ENCODE data around the gene ZNF579.

Gene ZNF579

GRCh38 chr19:55611983-55612645 lies 31.5 kb upstream of the ZNF579 start:
- DNase-seq = no peak

DNA sequence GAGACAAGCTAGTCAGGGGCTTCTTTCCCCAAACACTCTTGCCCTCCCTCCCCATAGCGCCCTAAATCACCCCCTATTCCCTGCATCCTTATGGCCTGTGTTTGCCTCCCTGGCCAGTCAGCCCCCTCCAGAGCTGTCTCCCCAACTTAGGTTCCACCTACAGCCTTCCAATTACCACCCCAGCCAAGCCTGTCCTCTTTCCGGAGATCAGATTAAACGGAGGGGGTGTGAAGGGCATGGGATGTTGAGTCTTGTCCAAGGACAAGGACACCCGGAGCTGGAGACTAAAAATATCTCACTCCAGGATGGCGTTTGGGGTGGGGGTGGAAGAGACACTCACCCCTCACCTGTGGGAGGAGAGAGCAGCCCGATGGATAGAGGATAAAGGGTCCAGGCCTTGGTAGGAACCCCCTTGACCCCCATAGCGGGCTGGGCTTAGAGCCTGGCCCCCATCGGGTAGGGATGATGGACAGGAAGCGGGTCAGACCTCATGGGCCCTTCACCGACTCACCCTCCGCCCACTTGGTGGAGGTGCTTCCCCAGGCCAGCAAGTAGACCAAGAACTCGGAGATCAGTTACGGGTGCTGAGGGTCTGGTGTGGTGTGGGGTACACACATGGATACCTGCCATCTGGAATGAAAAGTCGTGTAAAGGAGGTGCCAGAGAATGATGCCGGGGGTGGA lies 30.8 kb upstream of the ZNF579 start:
- no peak for DNase-seq

DNA sequence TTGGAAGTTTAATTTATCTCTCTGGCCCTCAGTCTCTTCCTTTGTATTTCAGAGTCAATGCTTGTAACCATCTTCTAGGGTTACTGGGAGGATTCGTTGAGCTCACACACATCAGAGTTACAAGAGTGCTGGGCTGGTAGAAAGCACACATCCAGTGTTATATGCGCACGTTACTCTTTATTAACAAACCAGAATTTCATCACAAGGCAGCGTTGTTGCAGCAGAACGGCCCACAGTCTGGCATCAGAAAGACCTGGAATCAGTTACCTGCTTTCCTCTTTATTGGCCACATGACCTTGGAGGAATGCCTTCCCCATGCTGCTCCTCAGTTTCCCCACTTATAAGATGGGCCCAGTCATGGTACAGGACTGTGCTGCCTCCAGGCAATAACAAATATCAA lies 28.7 kb upstream of the ZNF579 start:
- no peak for DNase-seq

DNA sequence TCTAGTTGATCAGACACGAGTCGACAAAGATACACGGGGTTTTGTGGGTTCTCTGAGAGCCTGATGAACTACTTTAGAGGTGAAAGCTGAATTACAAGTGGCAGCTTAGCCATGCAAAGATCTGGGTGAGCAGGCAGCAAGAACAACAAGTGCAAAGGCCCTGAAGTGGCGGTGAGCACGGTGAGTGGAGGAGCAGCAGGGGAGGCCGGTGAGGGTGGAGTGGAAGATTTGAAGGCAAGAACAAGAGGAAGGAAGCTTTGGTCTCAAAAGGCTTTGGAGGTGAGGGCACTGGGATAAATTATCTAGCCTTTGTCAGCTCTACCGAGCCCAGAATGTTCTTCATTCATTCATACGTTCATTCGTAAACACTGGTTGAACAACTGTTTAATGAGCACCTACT lies 26.2 kb upstream of the ZNF579 start:
- no peak for DNase-seq

- DNase-seq = no peak
Measured at GRCh38 chr19:55606471-55606787, 25.8 kb upstream of the ZNF579 start.

DNA sequence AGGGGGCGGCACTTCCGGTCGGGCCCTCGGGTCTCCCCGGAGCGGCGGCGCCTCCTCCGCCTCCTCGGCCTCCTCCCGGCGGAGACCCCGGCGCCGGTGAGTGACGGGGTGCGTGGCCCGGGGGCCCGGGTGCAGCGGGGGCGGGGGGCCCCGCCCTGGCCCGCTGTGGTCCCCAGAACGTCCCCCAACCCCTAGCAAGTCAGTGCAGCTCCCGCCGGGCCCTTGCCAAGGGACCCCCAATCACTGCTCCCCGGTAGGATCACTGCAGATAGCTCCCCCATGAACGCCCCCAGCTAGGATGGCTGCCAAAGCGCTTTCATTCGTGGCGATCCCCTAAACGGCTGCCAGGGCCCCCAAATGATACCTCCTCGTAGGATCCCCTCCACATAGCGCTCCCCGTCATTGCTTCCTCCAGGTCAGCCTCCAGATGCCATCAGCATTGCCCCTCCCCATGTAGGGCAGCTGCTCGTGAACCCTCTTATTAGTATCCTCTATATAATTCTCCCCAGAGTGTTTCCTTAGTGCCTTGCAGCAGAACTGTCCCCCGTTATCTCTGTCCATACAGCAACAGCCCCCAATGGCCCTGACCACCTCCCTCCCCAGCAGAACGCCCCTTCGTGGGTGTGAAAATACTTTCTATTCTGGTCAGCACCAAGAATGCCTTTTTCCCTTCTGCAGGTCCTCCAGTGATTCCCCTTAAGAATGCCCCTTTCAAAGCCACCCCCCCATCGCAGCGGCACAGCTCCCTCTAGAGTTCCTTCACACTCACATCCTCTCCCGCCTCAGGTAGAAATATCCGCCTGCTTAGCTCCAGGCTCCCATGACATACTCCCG lies 25.2 kb upstream of the ZNF579 start, which contains the start of gene ZNF865:
Gene ZNF865 (plus strand): TSS at position 11 of the 834 bp plus-strand sequence. CDS start 7,972 bp downstream, outside the sequence.
- DNase-seq = peak; percentile 87

DNA sequence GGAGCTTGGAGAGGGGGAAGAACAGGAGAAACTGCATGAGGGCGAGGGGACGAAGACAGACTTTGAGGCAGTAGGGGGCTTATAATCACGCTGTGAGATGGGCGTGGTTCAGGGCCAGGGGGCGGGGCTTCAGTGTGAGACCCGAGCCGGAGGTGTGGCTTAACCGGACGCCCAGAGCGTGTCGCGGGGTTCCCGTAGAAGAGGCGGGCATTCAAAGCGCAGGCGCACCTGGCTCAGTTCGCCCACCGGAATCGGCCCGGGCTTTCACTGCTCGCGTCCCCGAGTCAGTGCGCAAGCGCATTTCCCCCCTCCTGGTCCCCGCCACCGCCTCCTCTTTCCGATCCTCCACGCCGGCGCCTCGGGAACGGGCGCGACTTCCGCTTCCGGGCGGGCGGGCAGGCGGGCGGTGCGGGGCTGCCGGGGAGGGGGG lies 24.6 kb upstream of the ZNF579 start:
- peak; percentile 94 for DNase-seq

DNA sequence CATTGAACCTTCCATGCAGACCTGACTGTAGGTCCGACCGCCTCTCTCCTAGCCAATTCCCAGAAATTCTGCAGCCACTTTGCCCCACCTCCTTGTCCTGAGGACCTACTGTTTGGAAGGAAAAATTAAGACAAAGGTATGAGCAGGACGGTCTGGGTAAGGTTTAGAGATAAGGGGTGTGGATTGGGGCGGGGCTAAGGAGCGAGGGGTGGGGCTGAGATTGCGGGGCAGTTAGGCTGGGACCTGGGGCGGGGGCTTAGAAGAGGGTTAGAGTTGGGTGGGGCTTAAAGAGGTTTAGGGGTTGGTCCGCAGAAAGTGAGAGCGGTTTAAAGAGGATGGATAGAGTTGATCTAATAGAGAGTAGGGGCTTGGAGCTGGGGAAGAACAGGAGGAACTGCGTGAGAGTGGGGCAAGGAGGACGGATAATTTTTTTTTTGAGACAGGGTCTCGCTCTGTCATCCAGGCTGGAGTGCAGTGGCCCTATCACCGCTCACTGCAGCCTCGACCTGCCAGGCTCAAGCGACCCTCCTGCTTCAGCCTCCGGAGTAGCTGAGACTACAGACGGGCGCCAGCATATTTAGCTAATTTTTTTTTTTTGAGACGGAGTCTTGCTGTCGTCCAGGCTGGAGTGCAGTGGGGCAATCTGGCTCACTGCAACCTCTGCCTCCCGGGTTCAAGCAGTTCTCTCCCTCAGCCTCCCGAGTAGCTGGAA lies 23.1 kb upstream of the ZNF579 start:
- DNase-seq = no peak

DNA sequence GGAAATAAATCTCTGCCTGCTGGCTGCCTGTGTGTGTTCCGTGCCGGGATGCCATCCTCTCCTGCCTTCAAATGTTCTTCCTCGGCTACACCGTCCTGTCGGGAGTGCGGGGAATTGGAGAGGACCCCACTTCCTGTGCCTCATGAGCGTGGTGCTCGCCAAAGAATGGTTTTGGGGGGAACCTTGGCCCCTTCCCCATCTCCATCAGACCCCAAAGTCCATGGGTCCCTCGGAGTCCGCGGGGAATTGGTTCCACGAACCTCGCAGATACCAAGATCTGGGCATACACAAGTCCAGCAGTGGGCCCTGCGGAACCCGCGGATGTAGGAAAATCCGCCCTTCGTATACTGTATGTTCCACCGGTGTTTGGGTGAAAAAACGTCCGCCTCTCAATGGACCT lies 22.5 kb upstream of the ZNF579 start:
- no peak for DNase-seq

- DNase-seq = no peak
Measured at GRCh38 chr19:55602104-55603001, 21.7 kb upstream of the ZNF579 start.

GRCh38 chr19:55601084-55601483 lies 20.4 kb upstream of the ZNF579 start:
- no peak for DNase-seq

GRCh38 chr19:55600662-55601028 lies 20.0 kb upstream of the ZNF579 start:
- DNase-seq = no peak

DNA sequence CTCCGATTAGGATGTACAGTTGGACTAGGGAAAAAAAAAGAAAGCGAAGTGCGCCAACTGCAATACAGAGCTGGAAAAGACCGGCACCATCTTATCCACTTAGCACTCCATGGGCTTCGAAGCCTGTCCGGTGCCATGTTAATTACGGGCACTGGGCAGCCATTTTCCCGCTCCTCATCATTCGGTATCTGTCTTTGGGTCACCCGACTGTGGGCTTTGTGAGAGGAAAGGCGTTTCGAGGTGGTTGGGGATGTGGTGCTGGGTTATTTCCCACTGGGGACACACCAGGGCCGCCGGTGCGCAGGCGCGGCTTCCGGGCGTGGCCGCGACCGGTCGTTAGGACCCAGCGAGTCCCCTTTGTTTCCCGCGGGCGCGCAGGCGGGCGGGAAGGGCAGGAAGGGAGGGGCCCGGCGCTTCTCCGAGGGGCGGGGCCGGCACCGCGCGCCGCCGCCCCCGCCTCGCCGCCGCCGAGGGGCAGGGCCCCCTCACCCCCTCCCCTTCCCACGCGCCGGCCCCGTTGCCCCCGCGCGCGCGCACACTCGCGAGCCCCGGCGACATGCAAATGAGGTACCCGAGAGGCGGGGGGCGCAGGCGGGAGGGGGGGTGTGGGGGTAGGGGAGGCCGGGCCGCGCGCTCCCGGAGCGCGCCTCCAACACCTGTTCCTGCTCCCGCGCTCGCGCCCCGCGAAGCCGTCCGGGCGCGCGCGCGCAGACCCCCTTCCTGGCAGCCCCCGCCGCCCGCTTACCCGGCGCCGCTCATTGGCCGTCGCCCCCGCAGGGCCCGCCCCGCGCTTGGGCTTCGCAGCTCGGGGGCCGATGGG lies 19.4 kb upstream of the ZNF579 start, which contains the start of gene ZNF524:
Gene ZNF524 (plus strand): TSS at position 447 of the 820 bp plus-strand sequence. CDS start 1,825 bp downstream, outside the sequence.
- peak; percentile 82 for DNase-seq

- peak; percentile 96 for DNase-seq
Measured at GRCh38 chr19:55599468-55599841, 18.8 kb upstream of the ZNF579 start, which contains the start of gene FIZ1. TSS of gene FIZ1 (minus strand) at chr19:55599517. CDS start at chr19:55597865, 1,652 bp downstream.

DNA sequence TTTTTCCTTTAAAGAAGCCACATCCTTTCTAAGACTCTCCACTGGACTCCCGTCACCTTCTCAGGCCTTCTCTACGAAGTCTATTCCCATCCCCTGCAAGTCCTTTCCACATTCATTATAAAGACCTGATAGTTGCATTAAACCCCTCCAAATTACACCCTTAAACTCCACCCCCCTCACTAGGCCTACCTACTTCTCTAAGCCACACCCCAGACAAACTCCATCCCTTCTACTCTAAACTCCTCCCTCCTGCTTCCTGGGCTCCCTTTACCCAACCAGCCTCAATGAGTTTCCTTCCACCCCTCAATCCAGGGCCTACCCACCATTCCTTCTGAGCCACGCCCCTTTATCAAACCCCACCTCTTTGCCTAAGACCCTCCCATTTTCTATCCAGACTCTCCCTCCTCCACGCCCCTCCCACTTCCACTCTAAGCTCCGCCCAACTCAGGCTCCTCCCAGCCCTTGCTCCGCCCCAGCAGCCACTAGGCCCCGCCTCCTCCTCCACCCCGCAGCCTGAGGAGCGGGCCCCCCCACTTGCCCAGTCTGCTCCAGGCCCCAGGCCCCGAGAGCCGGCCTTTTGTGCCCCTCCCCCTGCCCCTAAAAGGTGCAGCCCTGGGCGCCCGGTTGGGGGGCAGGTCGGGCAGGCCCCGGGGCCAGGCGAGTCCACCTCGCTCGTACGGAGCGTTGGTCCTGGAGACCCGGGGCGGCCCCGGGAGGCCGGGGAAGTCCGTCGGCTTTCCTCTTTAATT lies 18.2 kb upstream of the ZNF579 start:
- DNase-seq = peak; percentile 81

DNA sequence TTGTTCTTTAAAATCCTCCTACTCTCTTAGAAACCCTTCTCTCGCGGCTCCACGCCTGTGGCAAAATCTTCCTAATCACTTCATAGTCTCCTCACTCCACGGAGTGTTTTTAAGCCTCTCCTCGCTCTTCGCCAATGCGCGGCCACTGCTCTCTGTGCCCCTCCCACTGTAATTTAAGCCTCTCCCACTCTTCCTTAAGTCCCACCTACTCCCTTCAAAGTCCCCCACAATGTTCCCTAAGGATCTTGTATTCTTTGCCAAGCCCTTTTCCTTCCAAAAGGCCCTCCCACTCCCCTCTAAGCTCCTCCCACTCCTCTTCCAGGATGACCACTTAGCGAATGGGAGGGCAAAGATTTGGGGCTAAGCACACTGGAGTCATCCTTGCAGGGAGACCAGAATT lies 17.4 kb upstream of the ZNF579 start:
- no peak for DNase-seq

DNA sequence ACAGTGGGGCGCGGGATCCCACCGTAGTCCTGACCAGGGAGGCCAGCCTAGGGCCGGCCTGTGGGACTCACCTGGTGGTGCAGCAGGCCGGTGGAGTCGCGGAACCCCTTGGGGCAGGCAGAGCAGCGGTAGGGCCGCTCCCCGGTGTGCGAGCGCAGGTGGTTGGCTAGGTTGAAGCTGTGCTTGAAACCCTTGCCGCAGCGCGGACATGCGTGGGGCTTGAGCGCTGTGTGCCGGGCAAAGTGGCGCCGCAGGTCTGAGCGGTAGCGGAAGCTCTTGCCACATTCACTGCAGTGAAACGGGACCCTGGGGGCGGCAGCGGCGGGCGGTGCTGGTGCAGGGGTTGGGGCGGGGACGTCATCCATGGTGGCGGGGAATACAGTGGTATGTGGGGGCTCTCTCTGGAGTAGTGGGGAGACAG lies 16.9 kb upstream of the ZNF579 start:
- no peak for DNase-seq

- DNase-seq = no peak
Measured at GRCh38 chr19:55596304-55596703, 15.7 kb upstream of the ZNF579 start.

- DNase-seq = no peak
Measured at GRCh38 chr19:55594996-55595545, 14.4 kb upstream of the ZNF579 start.
